Thyroid gland (tissue), 4 donors: ENCODE results near the gene IL31. TPM values are rescaled to one million over a fixed set of nuclear protein-coding genes. Genes with fewer than 3 reads are reported as not detected.

ENCODE experiments used
- DNase-seq, 2 donors: peaks; one replicate each; pipeline ENCODE4 v3.0.0-alpha.2; 2019
- H3K27ac ChIP-seq, 3 donors: fragments of 200-600 bp; sonication (generic); 1 replicate in 2 of 3; 2 replicates in 1 of 3; pipeline ENCODE4 v1.5.1; 2016 to 2019; ENCODE audit warnings: mild to moderate bottlenecking in 1 of 3, moderate library complexity in 1 of 3
- H3K27me3 ChIP-seq: fragments of 200-600 bp; sonication (generic); one replicate; pipeline ENCODE4 v1.5.1; 2019
- H3K36me3 ChIP-seq, 2 donors: fragments of 200-600 bp; sonication (generic); one replicate each; pipeline ENCODE4 v1.5.1; 2016 to 2019
- H3K4me1 ChIP-seq, 2 donors: fragments of 200-600 bp; sonication (generic); one replicate each; pipeline ENCODE4 v1.5.1; 2017 to 2019
- H3K4me3 ChIP-seq, 3 donors: fragments of 200-600 bp; sonication (generic); replicated peaks in 1 of 3; 1 replicate in 2 of 3; 2 replicates in 1 of 3; pipeline ENCODE4 v1.5.1; 2016; ENCODE audit warnings: mild to moderate bottlenecking in 1 of 3
- H3K9me3 ChIP-seq: fragments of 200-600 bp; sonication (generic); one replicate; pipeline ENCODE4 v1.5.1; 2017
- POLR2A ChIP-seq, 2 donors: fragments of 450-650 bp; IDR thresholded peaks; one replicate each; pipeline ENCODE4 v1.6.1; 2017; ENCODE audit warnings: antibody characterized with exemption in 2 of 2, mild to moderate bottlenecking in 2 of 2, moderate library complexity in 1 of 2
- WGBS, 2 donors: methylation state at CpG; one replicate each; pipeline ENCODE4 v1.1.5; 2017; 5-methylcytosine and 5-hydroxymethylcytosine counted together
- intact Hi-C: fragments of 100-400 bp; cut with DNase I; formaldehyde crosslinking; loops from one replicate; pipeline ENCODE4 v1.15.1; 2023
- total RNA-seq, 4 donors: library from RNA; depleted of rRNA; stranded (reverse); fragments of >200 nt; gene quantifications; one replicate each; pipeline ENCODE4 v1.2.3, GENCODE V29; 2016
- TF ChIP-seq, protein P1 (sequence below), 6 experiments: fragments of 200-600 bp in 3 of 6; fragments of 450-650 bp in 3 of 6; sonication (generic) in 3 of 6; IDR thresholded peaks; one replicate each; pipeline ENCODE4 v1.5.1; 2016 to 2019; ENCODE audit warnings: antibody characterized with exemption in 6 of 6, mild to moderate bottlenecking in 2 of 6, inconsistent platforms in 1 of 6, moderate library complexity in 1 of 6

The IL31 gene
- total RNA-seq, 4 donors from 2014 or later = not detected

- Histone ChIP-seq H3K27ac (peak overlapping the region; percentile 9 to 27 (median 15)), H3K36me3 (peaks cover 50% of the 10 kb centered on the region in 2 donors), H3K9me3 (no peaks in the 10 kb centered on the region), H3K27me3 (no peaks in the 10 kb centered on the region), H3K4me1 (peaks cover 14 to 19% of the 10 kb centered on the region in 2 donors), H3K4me3 (no peak overlapping the region)
- TF ChIP-seq, protein P1, sequence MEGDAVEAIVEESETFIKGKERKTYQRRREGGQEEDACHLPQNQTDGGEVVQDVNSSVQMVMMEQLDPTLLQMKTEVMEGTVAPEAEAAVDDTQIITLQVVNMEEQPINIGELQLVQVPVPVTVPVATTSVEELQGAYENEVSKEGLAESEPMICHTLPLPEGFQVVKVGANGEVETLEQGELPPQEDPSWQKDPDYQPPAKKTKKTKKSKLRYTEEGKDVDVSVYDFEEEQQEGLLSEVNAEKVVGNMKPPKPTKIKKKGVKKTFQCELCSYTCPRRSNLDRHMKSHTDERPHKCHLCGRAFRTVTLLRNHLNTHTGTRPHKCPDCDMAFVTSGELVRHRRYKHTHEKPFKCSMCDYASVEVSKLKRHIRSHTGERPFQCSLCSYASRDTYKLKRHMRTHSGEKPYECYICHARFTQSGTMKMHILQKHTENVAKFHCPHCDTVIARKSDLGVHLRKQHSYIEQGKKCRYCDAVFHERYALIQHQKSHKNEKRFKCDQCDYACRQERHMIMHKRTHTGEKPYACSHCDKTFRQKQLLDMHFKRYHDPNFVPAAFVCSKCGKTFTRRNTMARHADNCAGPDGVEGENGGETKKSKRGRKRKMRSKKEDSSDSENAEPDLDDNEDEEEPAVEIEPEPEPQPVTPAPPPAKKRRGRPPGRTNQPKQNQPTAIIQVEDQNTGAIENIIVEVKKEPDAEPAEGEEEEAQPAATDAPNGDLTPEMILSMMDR (IDR thresholded peaks at IDR 0.05) = no peak
- TF ChIP-seq POLR2A (IDR thresholded peaks at IDR 0.05) = no peak
- 45 to 52% methylated on average over 11 of the region's 11 CpGs for WGBS, 2 donors
- DNase-seq = peak; percentile 30 to 57
- intact Hi-C loops = no loop called here
Measured at GRCh38 chr12:122138616-122139015, 35.4 kb downstream of the IL31 start.

DNA sequence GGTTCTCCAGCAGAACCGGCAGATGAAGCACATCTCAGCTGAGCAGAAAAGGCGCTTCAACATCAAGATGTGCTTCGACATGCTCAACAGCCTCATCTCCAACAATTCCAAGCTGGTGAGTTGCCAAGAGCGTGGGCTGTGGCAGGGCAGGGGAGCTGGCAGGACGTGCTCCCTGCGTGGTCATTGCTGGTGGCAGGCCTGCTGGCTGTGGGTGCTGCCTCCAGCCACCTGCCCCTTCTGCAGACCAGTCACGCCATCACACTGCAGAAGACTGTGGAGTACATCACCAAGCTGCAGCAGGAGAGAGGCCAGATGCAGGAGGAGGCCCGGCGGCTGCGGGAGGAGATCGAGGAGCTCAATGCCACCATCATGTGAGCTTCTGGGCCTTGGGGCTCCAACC is 35.8 kb downstream of the IL31 start:
- Histone ChIP-seq H3K9me3 (no peaks in the 10 kb centered on the region), H3K36me3 (peaks cover 51 to 55% of the 10 kb centered on the region in 2 donors), H3K4me1 (peaks cover 14 to 19% of the 10 kb centered on the region in 2 donors), H3K4me3 (no peak overlapping the region), H3K27me3 (no peaks in the 10 kb centered on the region), H3K27ac (peak overlapping the region; percentile 9 to 27 (median 15))
- TF ChIP-seq POLR2A (IDR thresholded peaks at IDR 0.05) = peak in 1 of 2 donors; percentile 5
- TF ChIP-seq, protein P1 (IDR thresholded peaks at IDR 0.05) = no peak
- intact Hi-C loops = no loop called here
- peak; percentile 62 for DNase-seq
- 75 to 78% methylated on average over 6 to 8 of the region's 11 CpGs for WGBS, 2 donors

DNA sequence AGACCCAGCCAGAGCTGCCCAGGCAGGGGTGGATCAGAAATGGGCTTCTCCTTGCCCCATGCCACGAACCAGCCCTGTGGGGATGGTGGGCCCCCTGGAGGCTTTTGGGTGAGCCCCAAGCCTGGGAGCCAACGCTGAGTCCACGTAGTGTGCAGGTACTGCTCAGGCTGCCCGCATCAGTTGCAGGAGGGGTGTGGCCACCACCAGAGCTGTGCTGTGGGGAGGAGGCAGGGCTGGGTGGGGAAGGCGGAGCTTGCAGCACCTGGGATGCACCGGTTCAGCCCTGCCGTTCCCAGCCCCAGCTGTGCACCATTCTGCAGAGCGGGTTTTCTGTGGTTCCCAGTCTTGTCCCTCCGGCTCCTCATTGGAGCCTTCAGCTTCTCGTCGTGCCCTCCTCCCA is 36.3 kb downstream of the IL31 start:
- intact Hi-C loops = no loop called here
- peaks cover 51 to 55% of the 10 kb centered on the region in 2 donors for H3K36me3 ChIP-seq
- TF ChIP-seq POLR2A (IDR thresholded peaks at IDR 0.05) = no peak
- TF ChIP-seq, protein P1 (IDR thresholded peaks at IDR 0.05) = no peak
- no peak overlapping the region for H3K4me3 ChIP-seq
- H3K27ac ChIP-seq = peak overlapping the region in 2 of 3 donors; percentile 2 to 9
- no peaks in the 10 kb centered on the region for H3K27me3 ChIP-seq
- peaks cover 14 to 19% of the 10 kb centered on the region in 2 donors for H3K4me1 ChIP-seq
- H3K9me3 ChIP-seq = no peaks in the 10 kb centered on the region
- peak; percentile 39 to 50 for DNase-seq
- 36 to 53% methylated on average over 7 to 11 of the region's 11 CpGs for WGBS, 2 donors

GRCh38 chr12:122137229-122137628 is 36.8 kb downstream of the IL31 start:
- no peak overlapping the region for H3K27ac ChIP-seq
- H3K4me1 ChIP-seq = peaks cover 14 to 19% of the 10 kb centered on the region in 2 donors
- no peaks in the 10 kb centered on the region for H3K27me3 ChIP-seq
- 67 to 72% methylated on average over 10 of the region's 10 CpGs for WGBS, 2 donors
- H3K4me3 ChIP-seq = no peak overlapping the region
- intact Hi-C loops = no loop called here
- peaks cover 51 to 55% of the 10 kb centered on the region in 2 donors for H3K36me3 ChIP-seq
- no peak for TF ChIP-seq POLR2A (IDR thresholded peaks at IDR 0.05)
- TF ChIP-seq, protein P1 (IDR thresholded peaks at IDR 0.05) = no peak
- DNase-seq = no peak
- H3K9me3 ChIP-seq = no peaks in the 10 kb centered on the region

DNA sequence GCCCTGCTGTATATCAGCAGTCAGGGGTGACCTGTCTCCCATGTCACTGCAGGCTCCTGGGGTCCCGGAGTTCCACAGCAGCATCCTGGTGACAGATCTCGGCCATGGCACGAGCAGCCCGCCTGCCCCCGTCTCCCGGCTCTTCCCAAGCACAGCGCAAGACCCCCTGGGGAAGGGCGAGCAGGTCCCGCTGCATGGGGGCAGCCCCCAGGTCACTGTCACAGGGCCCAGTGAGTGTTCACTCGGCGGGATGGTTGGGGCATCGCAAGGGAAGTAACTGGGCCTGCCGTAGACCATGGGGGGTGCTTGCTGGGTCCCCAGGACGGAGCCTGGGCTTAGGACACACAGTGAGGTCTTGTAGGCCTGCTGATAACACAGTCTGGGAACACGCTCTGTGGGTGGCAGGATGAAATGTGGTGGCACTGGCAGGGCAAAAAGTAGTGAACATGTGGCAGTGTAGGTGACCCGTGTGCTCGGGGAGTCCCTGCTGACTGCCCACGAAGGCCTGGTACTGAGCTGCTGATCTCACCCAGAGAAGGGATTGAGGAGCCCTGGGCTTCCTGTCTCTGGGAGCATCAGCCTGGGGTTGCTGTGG is 38.5 kb downstream of the IL31 start:
- TF ChIP-seq, protein P1 (IDR thresholded peaks at IDR 0.05) = no peak
- TF ChIP-seq POLR2A (IDR thresholded peaks at IDR 0.05) = no peak
- no peaks in the 10 kb centered on the region for H3K9me3 ChIP-seq
- intact Hi-C loops = no loop called here
- H3K4me3 ChIP-seq = no peak overlapping the region
- WGBS, 2 donors = 91 to 95% methylated on average over 4 to 18 of the region's 18 CpGs
- DNase-seq = no peak
- no peaks in the 10 kb centered on the region for H3K27me3 ChIP-seq
- H3K4me1 ChIP-seq = peaks cover 14 to 19% of the 10 kb centered on the region in 2 donors
- peaks cover 44 to 49% of the 10 kb centered on the region in 2 donors for H3K36me3 ChIP-seq
- no peak overlapping the region for H3K27ac ChIP-seq
